Gastrocnemius medialis (tissue), 4 donors: ENCODE data around the gene PI4KA. TPM values are rescaled to one million over a fixed set of nuclear protein-coding genes. Genes with fewer than 3 reads are reported as not detected.
A peak's percentile ranks its signal among the peaks of the same experiment; 100 is the strongest.

Experiments
- ATAC-seq, 2 donors: fragments of 150-250 bp; one replicate each; pipeline ENCODE4 v1.9.1; 2016
- DNase-seq, 2 donors: peaks; one replicate each; pipeline ENCODE4 v3.0.0-alpha.2; 2019
- H3K27ac ChIP-seq, 4 donors: fragments of 200-600 bp; sonication (generic); 1 replicate in 1 of 4; 2 replicates in 3 of 4; pipeline ENCODE4 v1.5.1; 2016 to 2018; ENCODE audit warnings: mild to moderate bottlenecking in 2 of 4, moderate library complexity in 1 of 4
- H3K27me3 ChIP-seq, 3 donors: fragments of 200-600 bp; sonication (generic) in 2 of 3; 1 replicate in 1 of 3; 2 replicates in 2 of 3; pipeline versions ENCODE4 v1.5.1 to v1.6.0; 2016 to 2019; ENCODE audit warnings: mild to moderate bottlenecking in 1 of 3, moderate library complexity in 1 of 3
- H3K36me3 ChIP-seq, 2 donors: fragments of 200-600 bp; sonication (generic) in 1 of 2; one replicate each; pipeline ENCODE4 v1.5.1; 2017 to 2018
- H3K4me1 ChIP-seq, 2 donors: fragments of 200-600 bp; sonication (generic) in 1 of 2; one replicate each; pipeline ENCODE4 v1.5.1; 2016 to 2017; ENCODE audit warnings: mild to moderate bottlenecking in 2 of 2
- H3K4me3 ChIP-seq, 4 donors: fragments of 200-600 bp; sonication (generic) in 3 of 4; 1 replicate in 1 of 4; 2 replicates in 3 of 4; pipeline ENCODE4 v1.5.1; 2016 to 2019; ENCODE audit warnings: mild to moderate bottlenecking in 2 of 4
- H3K9me3 ChIP-seq, 3 donors: fragments of 200-600 bp; sonication (generic) in 2 of 3; 1 replicate in 1 of 3; 2 replicates in 2 of 3; pipeline ENCODE4 v1.5.1; 2016 to 2019
- POLR2A ChIP-seq, 2 donors: fragments of 450-650 bp; IDR thresholded peaks; one replicate each; pipeline ENCODE4 v1.6.1; 2017; ENCODE audit warnings: antibody characterized with exemption in 2 of 2, mild to moderate bottlenecking in 2 of 2, moderate library complexity in 2 of 2
- in situ Hi-C, 4 donors: fragments of 200-750 bp; cut with MboI; loops; one replicate each; pipeline versions ENCODE4 v1.15.0 to v1.8.0; 2017; ENCODE audit warnings: low sequenced_read_pairs in 4 of 4
- intact Hi-C: fragments of 100-400 bp; cut with DNase I; formaldehyde crosslinking; loops from one replicate; pipeline ENCODE4 v1.15.1; 2023; ENCODE audit warnings: low total_unique reads
- total RNA-seq, 4 donors: library from RNA; depleted of rRNA; stranded (reverse); fragments of >200 nt; gene quantifications; one replicate each; pipeline versions ENCODE4 v1.1.0 to v1.2.3, GENCODE V29; 2016
- TF ChIP-seq, protein P1 (sequence below), 5 experiments: fragments of 450-650 bp in 3 of 5; fragments of 200-600 bp in 2 of 5; sonication (generic) in 2 of 5; IDR thresholded peaks in 4 of 5; conservative IDR thresholded peaks in 1 of 5; 1 replicate in 4 of 5; 2 replicates in 1 of 5; pipeline ENCODE4 v1.5.1; 2016 to 2019; ENCODE audit warnings: antibody characterized with exemption in 5 of 5, mild to moderate bottlenecking in 3 of 5, moderate library complexity in 3 of 5

Gene PI4KA
- total RNA-seq, 4 donors from 2014 or later: 40.1 to 59.7 (median 45.4) TPM

DNA sequence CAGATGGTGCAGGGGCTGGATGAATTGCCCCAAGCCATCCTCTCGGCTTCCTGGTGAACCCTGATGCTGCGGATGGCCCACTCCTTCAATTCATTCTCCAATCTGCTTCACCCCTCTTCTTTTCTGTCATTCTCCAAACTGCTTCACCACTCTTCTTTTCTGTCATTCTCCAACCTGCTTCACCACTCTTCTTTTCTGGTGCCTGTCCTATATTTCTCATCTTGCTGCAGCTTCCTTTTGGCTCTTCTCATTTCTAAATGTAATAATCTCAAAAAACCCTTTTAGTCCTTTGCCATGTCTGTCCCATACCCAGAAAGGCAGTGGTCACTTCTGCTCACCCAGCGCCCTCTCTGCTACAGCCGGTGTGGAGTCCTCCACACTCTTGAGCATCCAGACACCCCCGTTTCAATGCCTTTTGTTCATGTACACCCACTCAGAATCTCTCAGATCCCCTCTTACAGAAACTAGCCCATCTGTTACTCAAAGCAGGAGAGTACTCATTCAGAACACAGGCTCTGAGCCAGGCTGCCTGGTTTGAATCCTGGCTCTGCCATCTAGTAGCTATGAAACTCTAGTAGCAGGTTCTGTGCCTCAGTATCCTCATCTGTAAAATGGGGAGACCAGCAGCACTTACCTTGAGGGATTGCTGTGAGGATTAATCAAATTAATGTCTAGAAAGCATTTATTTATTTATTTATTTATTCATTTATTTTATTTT lies 69.8 kb downstream of the PI4KA start:
- H3K4me3 ChIP-seq: no peak overlapping the region
- H3K27ac ChIP-seq: no peak overlapping the region
- DNase-seq (no peak), ATAC-seq (no peak)
- no peaks in the 10 kb centered on the region for H3K9me3 ChIP-seq
- in situ Hi-C loops: no loop called here
- intact Hi-C loops: no loop called here
- TF ChIP-seq, protein P1, sequence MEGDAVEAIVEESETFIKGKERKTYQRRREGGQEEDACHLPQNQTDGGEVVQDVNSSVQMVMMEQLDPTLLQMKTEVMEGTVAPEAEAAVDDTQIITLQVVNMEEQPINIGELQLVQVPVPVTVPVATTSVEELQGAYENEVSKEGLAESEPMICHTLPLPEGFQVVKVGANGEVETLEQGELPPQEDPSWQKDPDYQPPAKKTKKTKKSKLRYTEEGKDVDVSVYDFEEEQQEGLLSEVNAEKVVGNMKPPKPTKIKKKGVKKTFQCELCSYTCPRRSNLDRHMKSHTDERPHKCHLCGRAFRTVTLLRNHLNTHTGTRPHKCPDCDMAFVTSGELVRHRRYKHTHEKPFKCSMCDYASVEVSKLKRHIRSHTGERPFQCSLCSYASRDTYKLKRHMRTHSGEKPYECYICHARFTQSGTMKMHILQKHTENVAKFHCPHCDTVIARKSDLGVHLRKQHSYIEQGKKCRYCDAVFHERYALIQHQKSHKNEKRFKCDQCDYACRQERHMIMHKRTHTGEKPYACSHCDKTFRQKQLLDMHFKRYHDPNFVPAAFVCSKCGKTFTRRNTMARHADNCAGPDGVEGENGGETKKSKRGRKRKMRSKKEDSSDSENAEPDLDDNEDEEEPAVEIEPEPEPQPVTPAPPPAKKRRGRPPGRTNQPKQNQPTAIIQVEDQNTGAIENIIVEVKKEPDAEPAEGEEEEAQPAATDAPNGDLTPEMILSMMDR (IDR thresholded peaks at IDR 0.05 in 4 of 5, conservative IDR thresholded peaks at IDR 0.05 in 1 of 5): no peak
- no peak for TF ChIP-seq POLR2A (IDR thresholded peaks at IDR 0.05)
- no peaks in the 10 kb centered on the region for H3K4me1 ChIP-seq
- no peaks in the 10 kb centered on the region for H3K27me3 ChIP-seq
- peaks cover 0 to 32% of the 10 kb centered on the region in 2 donors for H3K36me3 ChIP-seq

DNA sequence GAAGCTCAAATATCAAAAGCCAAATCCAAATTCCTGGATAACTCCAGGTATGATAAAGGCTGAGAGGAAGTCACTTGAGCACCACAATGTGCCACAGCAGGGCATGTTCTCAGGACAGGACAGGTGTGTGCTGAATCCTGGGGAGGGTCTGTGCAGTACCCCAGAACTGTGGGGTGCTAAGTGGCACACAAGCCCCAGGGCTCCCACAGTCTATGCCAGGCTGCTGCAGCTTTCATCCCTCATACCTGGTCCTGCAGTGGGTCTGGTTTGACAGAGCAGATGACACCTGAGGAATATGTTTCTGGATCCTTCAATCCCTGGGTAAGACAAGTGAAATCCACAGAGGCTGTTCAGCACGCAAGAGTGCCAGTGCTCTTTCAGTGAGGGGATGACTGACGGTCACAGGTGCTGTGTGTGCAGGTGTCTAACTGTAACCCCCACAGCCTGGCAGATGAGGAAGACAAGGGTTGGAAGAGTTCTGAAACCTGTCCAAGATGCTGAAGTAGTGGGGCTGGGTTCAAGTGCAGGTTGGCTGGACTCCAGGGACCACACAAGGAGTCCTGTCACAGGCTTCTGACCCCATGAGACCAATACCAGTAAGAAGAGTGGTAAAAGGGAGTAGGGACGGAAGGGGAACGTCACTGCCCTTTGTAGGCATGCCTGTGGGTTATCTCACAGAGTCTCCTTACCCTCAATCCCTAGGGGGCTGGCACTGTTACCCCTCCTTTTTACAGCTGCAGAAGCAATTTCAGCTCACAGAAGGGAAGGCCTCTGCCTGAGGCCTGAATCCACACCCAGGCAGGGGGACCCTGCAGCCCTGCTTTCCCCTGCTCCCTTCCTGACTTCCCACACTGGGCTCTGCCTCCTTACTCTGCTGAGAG lies 70.6 kb downstream of the PI4KA start:
- Histone ChIP-seq H3K27ac (no peak overlapping the region), H3K4me3 (no peak overlapping the region), H3K9me3 (no peaks in the 10 kb centered on the region), H3K36me3 (peaks cover 0 to 26% of the 10 kb centered on the region in 2 donors), H3K4me1 (no peaks in the 10 kb centered on the region), H3K27me3 (no peaks in the 10 kb centered on the region)
- ATAC-seq: no peak
- no peak for TF ChIP-seq POLR2A (IDR thresholded peaks at IDR 0.05)
- TF ChIP-seq, protein P1 (IDR thresholded peaks at IDR 0.05 in 4 of 5, conservative IDR thresholded peaks at IDR 0.05 in 1 of 5): no peak
- DNase-seq: no peak
- intact Hi-C loops (no loop called here), in situ Hi-C loops (no loop called here)

DNA sequence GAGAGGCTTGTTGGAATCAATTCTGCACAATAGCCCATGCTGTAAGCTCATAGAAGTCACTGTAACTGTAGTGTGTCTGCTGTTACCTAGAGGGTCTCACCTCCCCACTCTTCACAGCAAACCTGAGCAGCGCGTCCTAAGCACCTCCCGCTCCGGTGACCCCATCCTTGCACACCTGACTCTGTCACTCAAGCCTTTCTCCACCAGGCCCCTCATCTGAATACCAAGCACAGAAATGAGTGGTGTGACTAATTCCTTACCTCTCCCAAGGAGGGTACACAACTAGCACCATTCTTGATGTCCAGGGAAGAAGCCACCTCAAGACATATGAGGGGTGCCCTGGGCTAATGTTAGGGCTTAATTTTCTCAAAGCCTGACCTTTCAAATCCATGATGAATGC lies 71.4 kb downstream of the PI4KA start:
- peaks cover 0 to 18% of the 10 kb centered on the region in 2 donors for H3K36me3 ChIP-seq
- no peaks in the 10 kb centered on the region for H3K4me1 ChIP-seq
- TF ChIP-seq, protein P1 (IDR thresholded peaks at IDR 0.05 in 4 of 5, conservative IDR thresholded peaks at IDR 0.05 in 1 of 5): no peak
- no peak for TF ChIP-seq POLR2A (IDR thresholded peaks at IDR 0.05)
- H3K4me3 ChIP-seq: no peak overlapping the region
- in situ Hi-C loops (no loop called here), intact Hi-C loops (no loop called here)
- ATAC-seq (no peak), DNase-seq (no peak)
- H3K27ac ChIP-seq: no peak overlapping the region
- no peaks in the 10 kb centered on the region for H3K27me3 ChIP-seq
- H3K9me3 ChIP-seq: no peaks in the 10 kb centered on the region

DNA sequence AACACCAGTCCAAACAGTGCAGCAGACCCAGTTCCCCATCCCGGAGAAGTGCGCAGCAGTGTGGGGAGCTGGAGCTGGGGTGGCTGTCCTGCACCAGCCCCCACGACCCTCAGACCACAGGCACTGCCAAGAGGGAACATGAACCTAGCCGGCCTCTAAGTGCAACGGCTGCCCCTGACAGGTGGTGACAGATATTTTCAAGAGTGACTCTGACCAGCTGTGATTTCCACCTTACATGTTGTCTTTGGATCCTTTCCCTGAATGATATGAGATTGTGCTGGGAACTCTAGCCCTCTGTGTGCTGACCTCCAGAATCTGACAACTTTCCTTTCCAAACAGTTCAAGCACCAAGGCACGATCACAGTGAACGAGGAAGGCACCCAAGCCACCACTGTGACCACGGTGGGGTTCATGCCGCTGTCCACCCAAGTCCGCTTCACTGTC lies 72.1 kb downstream of the PI4KA start:
- Histone ChIP-seq H3K36me3 (peaks cover 0 to 15% of the 10 kb centered on the region in 2 donors), H3K4me3 (no peak overlapping the region), H3K27me3 (no peaks in the 10 kb centered on the region), H3K27ac (no peak overlapping the region), H3K4me1 (no peaks in the 10 kb centered on the region), H3K9me3 (no peaks in the 10 kb centered on the region)
- ATAC-seq (peak in 1 of 2 donors; percentile 21), DNase-seq (no peak)
- in situ Hi-C loops (no loop called here), intact Hi-C loops (no loop called here)
- TF ChIP-seq, protein P1 (IDR thresholded peaks at IDR 0.05 in 4 of 5, conservative IDR thresholded peaks at IDR 0.05 in 1 of 5): no peak
- no peak for TF ChIP-seq POLR2A (IDR thresholded peaks at IDR 0.05)
